OCI-LY1 (cell line): ENCODE data around the gene FAM117B.

Experiments used
- H2AFZ ChIP-seq: fragments of 200-600 bp; sonication (generic), shearing (Covaris generic); 2 replicates; pipeline ENCODE4 v1.6.0; 2014; ENCODE audit warnings: antibody characterized with exemption, mild to moderate bottlenecking, low read length
- H3F3A ChIP-seq: fragments of 200-600 bp; sonication (generic), shearing (Covaris generic); 2 replicates; pipeline ENCODE4 v1.6.0; 2014; ENCODE audit warnings: mild to moderate bottlenecking, antibody characterized with exemption, low read length, moderate library complexity; ENCODE audit not compliant: insufficient read depth
- H3K27ac ChIP-seq: fragments of 200-600 bp; sonication (generic); 2 replicates; pipeline ENCODE4 v1.5.1; 2014; ENCODE audit warnings: low read length, mixed run types, mild to moderate bottlenecking, low read depth; ENCODE audit not compliant: poor library complexity, severe bottlenecking
- H3K27me3 ChIP-seq: fragments of 200-600 bp; sonication (generic); 2 replicates; pipeline ENCODE4 v1.6.0; 2014; ENCODE audit warnings: antibody characterized with exemption, mild to moderate bottlenecking, low read length, moderate library complexity; ENCODE audit not compliant: insufficient read depth
- H3K36me3 ChIP-seq: fragments of 200-600 bp; sonication (generic); 2 replicates; pipeline ENCODE4 v1.6.1; 2014; ENCODE audit warnings: mild to moderate bottlenecking, antibody characterized with exemption, low read length, moderate library complexity, mixed read lengths; ENCODE audit not compliant: insufficient read depth
- H3K4me1 ChIP-seq: fragments of 200-600 bp; sonication (generic); 2 replicates; pipeline ENCODE4 v1.5.1; 2014; ENCODE audit warnings: mild to moderate bottlenecking, low read length, moderate library complexity; ENCODE audit not compliant: insufficient read depth, severe bottlenecking
- H3K4me2 ChIP-seq: fragments of 200-600 bp; sonication (generic), shearing (Covaris generic); 2 replicates; pipeline ENCODE4 v1.6.1; 2014; ENCODE audit warnings: low read length
- H3K4me3 ChIP-seq: fragments of 200-600 bp; sonication (generic); 2 replicates; pipeline ENCODE4 v1.5.1; 2014; ENCODE audit warnings: low read length, low read depth, mild to moderate bottlenecking, mixed read lengths; ENCODE audit not compliant: poor library complexity, severe bottlenecking
- H3K79me2 ChIP-seq: fragments of 200-600 bp; shearing (Covaris generic); 2 replicates; pipeline ENCODE4 v1.6.1; 2016; ENCODE audit warnings: mixed run types, low read length, mixed read lengths; ENCODE audit not compliant: insufficient read depth
- H3K9ac ChIP-seq: fragments of 200-600 bp; sonication (generic), shearing (Covaris generic); 2 replicates; pipeline ENCODE4 v1.6.1; 2014; ENCODE audit warnings: mild to moderate bottlenecking, low read length, mixed read lengths
- H3K9me2 ChIP-seq: fragments of 200-600 bp; sonication (generic), shearing (Covaris generic); 2 replicates; pipeline ENCODE4 v1.6.1; 2014; ENCODE audit warnings: low read depth, mild to moderate bottlenecking, low read length, mixed read lengths
- H3K9me3 ChIP-seq: fragments of 200-600 bp; shearing (Covaris generic); 2 replicates; pipeline ENCODE4 v1.6.1; 2014; ENCODE audit warnings: low read length, mixed read lengths
- H4K20me1 ChIP-seq: fragments of 200-600 bp; sonication (generic), shearing (Covaris generic); 2 replicates; pipeline ENCODE4 v1.6.0; 2016; ENCODE audit warnings: mild to moderate bottlenecking, low read length; ENCODE audit not compliant: insufficient read depth
- CTCF ChIP-seq: fragments of 200-600 bp; sonication (generic), shearing (Covaris generic); IDR thresholded peaks from 2 replicates; pipeline ENCODE4 v1.5.1; 2017; ENCODE audit warnings: mild to moderate bottlenecking, antibody characterized with exemption, low read length, moderate library complexity, mixed read lengths
- EZH2 ChIP-seq: fragments of 200-600 bp; sonication (generic), shearing (Covaris generic); IDR thresholded peaks from 2 replicates; pipeline ENCODE4 v1.8.0; 2017; ENCODE audit warnings: borderline replicate concordance, mixed run types, mild to moderate bottlenecking, antibody characterized with exemption, low read length, moderate library complexity, mixed read lengths

FAM117B gene

DNA sequence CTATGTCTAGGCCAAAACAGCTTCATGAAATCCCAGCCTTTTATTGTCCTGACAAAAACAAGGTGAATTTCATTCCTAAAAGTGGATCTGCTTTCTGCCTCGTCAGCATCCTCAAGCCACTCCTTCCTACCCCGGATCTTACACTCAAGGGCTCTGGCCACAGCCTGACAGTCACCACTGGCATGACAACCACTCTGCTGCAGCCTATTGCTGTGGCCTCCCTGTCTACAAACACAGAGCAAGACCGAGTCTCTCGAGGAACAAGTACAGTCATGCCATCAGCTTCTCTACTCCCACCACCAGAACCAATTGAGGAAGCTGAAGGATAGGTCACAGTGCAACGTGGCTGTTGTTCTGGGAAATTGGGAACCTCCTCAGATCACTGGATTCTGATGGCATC lies 130.7 kb downstream of the FAM117B start:
- Histone ChIP-seq H3K27me3 (no peaks in the 10 kb centered on the region), H3K4me3 (no peak overlapping the region), H3K9me2 (no peaks in the 10 kb centered on the region), H3K36me3 (peaks cover 20% of the 10 kb centered on the region), H4K20me1 (no peaks in the 10 kb centered on the region), H3K4me1 (no peaks in the 10 kb centered on the region), H3K27ac (no peak overlapping the region), H3K9me3 (no peaks in the 10 kb centered on the region), H3F3A (no peaks in the 10 kb centered on the region), H2AFZ (no peak overlapping the region), H3K79me2 (no peaks in the 10 kb centered on the region), H3K4me2 (no peak overlapping the region), H3K9ac (no peak overlapping the region)
- TF ChIP-seq EZH2: no peak
- no peak for TF ChIP-seq CTCF

DNA sequence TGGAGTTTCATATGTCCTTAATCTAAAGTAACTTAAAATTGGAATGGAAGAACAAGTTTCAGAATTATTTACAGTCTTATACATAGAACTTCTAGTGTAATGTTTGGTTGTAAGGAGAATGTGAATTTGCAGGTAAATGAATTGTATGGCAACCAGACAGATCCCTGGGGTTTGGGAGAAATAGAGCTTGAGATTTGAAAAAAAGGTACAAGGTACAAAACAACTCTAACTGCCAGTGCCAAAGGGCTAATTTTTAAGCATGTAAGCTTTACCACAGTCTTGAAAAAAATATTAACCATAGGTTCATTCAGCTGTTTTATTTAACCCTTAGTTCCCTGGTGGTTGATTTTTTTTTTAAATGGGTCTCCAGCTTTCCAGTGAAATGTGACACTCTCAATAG lies 133.5 kb downstream of the FAM117B start:
- no peaks in the 10 kb centered on the region for H3F3A ChIP-seq
- no peaks in the 10 kb centered on the region for H3K27me3 ChIP-seq
- no peak overlapping the region for H3K4me2 ChIP-seq
- no peak for TF ChIP-seq EZH2
- TF ChIP-seq CTCF: no peak
- no peak overlapping the region for H2AFZ ChIP-seq
- H3K4me3 ChIP-seq: no peak overlapping the region
- H3K79me2 ChIP-seq: no peaks in the 10 kb centered on the region
- H3K36me3 ChIP-seq: peaks cover 22% of the 10 kb centered on the region; the same call in 1 of the 2 replicates
- no peak overlapping the region for H3K27ac ChIP-seq
- H3K4me1 ChIP-seq: no peaks in the 10 kb centered on the region
- H4K20me1 ChIP-seq: no peaks in the 10 kb centered on the region
- no peaks in the 10 kb centered on the region for H3K9me2 ChIP-seq
- no peak overlapping the region for H3K9ac ChIP-seq
- H3K9me3 ChIP-seq: no peaks in the 10 kb centered on the region

DNA sequence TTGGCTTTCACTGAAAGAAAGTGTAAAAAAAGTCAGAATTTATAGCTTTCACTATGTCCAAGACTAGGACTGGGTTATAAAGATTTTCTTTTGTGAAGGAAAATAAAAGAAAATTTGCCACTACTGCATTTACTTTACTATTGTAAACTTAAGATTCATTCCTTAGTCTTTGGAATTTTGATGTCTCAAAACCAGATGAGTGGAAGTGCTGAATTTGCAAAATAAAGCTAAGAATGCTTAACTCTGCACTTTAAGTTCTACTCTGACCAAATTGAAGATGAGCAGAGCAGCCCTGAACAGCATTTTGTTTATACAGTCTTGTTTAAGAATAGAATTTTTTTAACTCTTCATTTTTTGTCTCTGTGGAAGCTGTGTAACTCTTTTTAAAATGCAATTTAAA lies 134.4 kb downstream of the FAM117B start:
- Histone ChIP-seq H3K36me3 (peaks cover 30% of the 10 kb centered on the region; the same call in 1 of the 2 replicates), H2AFZ (no peak overlapping the region), H3K4me2 (no peak overlapping the region), H3K27ac (no peak overlapping the region), H3K4me1 (peaks cover 3% of the 10 kb centered on the region), H3K4me3 (no peak overlapping the region), H3K9me3 (no peaks in the 10 kb centered on the region), H3K79me2 (no peaks in the 10 kb centered on the region), H3K9me2 (no peaks in the 10 kb centered on the region), H3K9ac (no peak overlapping the region), H3F3A (no peaks in the 10 kb centered on the region), H4K20me1 (no peaks in the 10 kb centered on the region), H3K27me3 (no peaks in the 10 kb centered on the region)
- no peak for TF ChIP-seq CTCF
